ENCODE results near the gene NTN5. TPM values are rescaled to one million over a fixed set of nuclear protein-coding genes. Genes with fewer than 3 reads are reported as not detected.
A peak's percentile ranks its signal among the peaks of the same experiment; 100 is the strongest.

The NTN5 gene
- total and polyA plus RNA-seq, 12 donors, result 0.17 to 0.68 (median 0.28) TPM; not detected in 4

- Histone ChIP-seq H3K27me3 (no peaks in the 10 kb centered on the region), H3K4me1 (peaks cover 14 to 50% (median 38%) of the 10 kb centered on the region in 9 donors), H3K27ac (peak overlapping the region in 8 of 10 donors; percentile 53 to 91 (median 75)), H3K4me3 (peak overlapping the region; percentile 47 to 86 (median 70)), H3K9me3 (peaks cover 0 to 10% (median 0%) of the 10 kb centered on the region in 11 donors), H3K36me3 (no peaks in the 10 kb centered on the region)
- DNase-seq (no peak), ATAC-seq (peak in 1 of 8 donors; percentile 0)
- intact Hi-C loops (cut with DNase I), result loop anchor here in 5 of 10 donors (5.0 kb wide), 1 partner anchor 36 kb away; no protein-coding TSS in a partner anchor
- TF ChIP-seq CTCF (IDR thresholded peaks at IDR 0.05), result peak in 1 of 9 donors; percentile 18
- 14 to 21% methylated on average over 25 of the region's 25 CpGs for WGBS, 2 donors
Observed at GRCh38 chr19:48713041-48713863, 40.4 kb upstream of the NTN5 start.

GRCh38 chr19:48711106-48711662 is 38.4 kb upstream of the NTN5 start:
- peaks cover 0 to 10% (median 0%) of the 10 kb centered on the region in 11 donors for H3K9me3 ChIP-seq
- intact Hi-C loops (cut with DNase I), result loop anchor here in 5 of 10 donors (5.0 kb wide), 1 partner anchor 34 kb away; no protein-coding TSS in a partner anchor
- H3K4me3 ChIP-seq, result no peak overlapping the region
- no peak overlapping the region for H3K27ac ChIP-seq
- DNase-seq, result no peak
- WGBS, 2 donors, result 90 to 92% methylated on average over 4 of the region's 4 CpGs
- peaks cover 0 to 5% (median 0%) of the 10 kb centered on the region in 9 donors for H3K36me3 ChIP-seq
- peaks cover 6 to 29% (median 24%) of the 10 kb centered on the region in 9 donors for H3K4me1 ChIP-seq
- ATAC-seq, result no peak
- TF ChIP-seq CTCF (IDR thresholded peaks at IDR 0.05), result no peak
- no peaks in the 10 kb centered on the region for H3K27me3 ChIP-seq

GRCh38 chr19:48708471-48708870 is 35.7 kb upstream of the NTN5 start:
- DNase-seq, result no peak
- peaks cover 3 to 10% (median 7%) of the 10 kb centered on the region in 9 donors for H3K4me1 ChIP-seq
- H3K27ac ChIP-seq, result no peak overlapping the region
- no peaks in the 10 kb centered on the region for H3K27me3 ChIP-seq
- peaks cover 0 to 10% (median 0%) of the 10 kb centered on the region in 11 donors for H3K9me3 ChIP-seq
- H3K36me3 ChIP-seq, result peaks cover 0 to 11% (median 0%) of the 10 kb centered on the region in 9 donors
- H3K4me3 ChIP-seq, result no peak overlapping the region
- 54 to 57% methylated on average over 11 of the region's 11 CpGs for WGBS, 2 donors
- TF ChIP-seq CTCF (IDR thresholded peaks at IDR 0.05), result no peak
- no peak for ATAC-seq
- intact Hi-C loops (cut with DNase I), result no loop called here

GRCh38 chr19:48705431-48705830 is 32.6 kb upstream of the NTN5 start:
- no peak overlapping the region for H3K27ac ChIP-seq
- H3K4me1 ChIP-seq, result no peaks in the 10 kb centered on the region
- TF ChIP-seq CTCF (IDR thresholded peaks at IDR 0.05), result no peak
- peaks cover 0 to 24% (median 0%) of the 10 kb centered on the region in 9 donors for H3K36me3 ChIP-seq
- intact Hi-C loops (cut with DNase I), result no loop called here
- no peaks in the 10 kb centered on the region for H3K9me3 ChIP-seq
- ATAC-seq (no peak), DNase-seq (no peak)
- WGBS, 2 donors, result 44 to 65% methylated on average over 2 of the region's 2 CpGs
- H3K27me3 ChIP-seq, result no peaks in the 10 kb centered on the region
- no peak overlapping the region for H3K4me3 ChIP-seq
